GM23338 (cell line): Measurements from ENCODE around the gene MAN2B2. TPM values are rescaled to one million over a fixed set of nuclear protein-coding genes. Genes with fewer than 3 reads are reported as not detected.

Experiments
- ATAC-seq: fragments of 200-7000 bp; cut with Tn5 transposase; 3 replicates; pipeline ENCODE4 v1.9.1; 2020
- DNase-seq: peaks from one replicate; pipeline ENCODE4 v3.0.0-alpha.2; 2015; ENCODE audit warnings: low spot score
- H2AFZ ChIP-seq: fragments of 200-600 bp; sonication (generic); 2 replicates; pipeline ENCODE4 v1.8.0; 2016; ENCODE audit warnings: antibody characterized with exemption, mild to moderate bottlenecking, moderate library complexity
- H3F3A ChIP-seq: fragments of 200-600 bp; sonication (generic); replicated peaks from 2 replicates; pipeline ENCODE4 v1.8.0; 2017; ENCODE audit warnings: antibody characterized with exemption, mixed run types, low read depth
- H3K27ac ChIP-seq: fragments of 200-600 bp; sonication (generic); 2 replicates; pipeline ENCODE4 v1.6.1; 2016; ENCODE audit warnings: low read depth
- H3K27me3 ChIP-seq: fragments of 200-600 bp; sonication (generic); 2 replicates; pipeline ENCODE4 v1.8.0; 2016; ENCODE audit warnings: mild to moderate bottlenecking, mixed run types, moderate library complexity; ENCODE audit not compliant: insufficient read depth
- H3K36me3 ChIP-seq: fragments of 200-600 bp; sonication (generic); 2 replicates; pipeline ENCODE4 v1.8.0; 2016; ENCODE audit warnings: mild to moderate bottlenecking; ENCODE audit not compliant: insufficient read depth
- H3K4me1 ChIP-seq: fragments of 200-600 bp; sonication (generic); 2 replicates; pipeline ENCODE4 v1.8.0; 2016; ENCODE audit warnings: mild to moderate bottlenecking, moderate library complexity; ENCODE audit not compliant: insufficient read depth
- H3K4me2 ChIP-seq: fragments of 200-600 bp; sonication (generic); 2 replicates; pipeline ENCODE4 v1.7.1; 2017; ENCODE audit warnings: mixed run types
- H3K4me3 ChIP-seq: fragments of 200-600 bp; sonication (generic); 2 replicates; pipeline ENCODE4 v1.6.1; 2016; ENCODE audit warnings: mixed run types
- H3K79me2 ChIP-seq: fragments of 200-600 bp; sonication (generic); replicated peaks from 2 replicates; pipeline ENCODE4 v1.8.0; 2017; ENCODE audit warnings: mild to moderate bottlenecking; ENCODE audit not compliant: insufficient read depth
- H3K9me2 ChIP-seq: fragments of 200-600 bp; sonication (generic); 2 replicates; pipeline ENCODE4 v1.8.0; 2017; ENCODE audit not compliant: insufficient read depth
- H4K20me1 ChIP-seq: fragments of 200-600 bp; sonication (generic); replicated peaks from 2 replicates; pipeline ENCODE4 v1.8.0; 2017; ENCODE audit warnings: mild to moderate bottlenecking; ENCODE audit not compliant: insufficient read depth
- H3K27ac Mint-ChIP-seq: 2 replicates; pipeline ENCODE4 v1.8.0; 2020; ENCODE audit warnings: inconsistent platforms, mild to moderate bottlenecking, moderate library complexity, mixed read lengths
- H3K27me3 Mint-ChIP-seq: 3 replicates; pipeline ENCODE4 v1.8.0; 2022; ENCODE audit warnings: low read depth, mild to moderate bottlenecking, moderate library complexity, mixed read lengths, inconsistent platforms; ENCODE audit not compliant: insufficient read depth, poor library complexity
- H3K36me3 Mint-ChIP-seq: 3 replicates; pipeline ENCODE4 v1.8.0; 2021; ENCODE audit warnings: low read depth, mild to moderate bottlenecking, inconsistent platforms, moderate library complexity, mixed read lengths
- H3K4me1 Mint-ChIP-seq: 3 replicates; pipeline ENCODE4 v1.8.0; 2020; ENCODE audit warnings: mild to moderate bottlenecking, inconsistent platforms, mixed read lengths
- H3K4me3 Mint-ChIP-seq: 3 replicates; pipeline ENCODE4 v1.8.0; 2021; ENCODE audit warnings: moderate library complexity, mild to moderate bottlenecking, inconsistent platforms, mixed read lengths
- H3K9me3 Mint-ChIP-seq: 3 replicates; pipeline ENCODE4 v1.8.0; 2020; ENCODE audit warnings: moderate library complexity, mild to moderate bottlenecking, inconsistent platforms, mixed read lengths
- CREB1 ChIP-seq: fragments of 250-450 bp; sonication (Bioruptor Pico); IDR thresholded peaks from 2 replicates; pipeline ENCODE4 v1.5.0; 2020; ENCODE audit warnings: low read depth, mild to moderate bottlenecking, moderate library complexity
- EZH2 ChIP-seq: fragments of 200-600 bp; sonication (generic); IDR thresholded peaks from one replicate; pipeline ENCODE4 v1.8.0; 2017; ENCODE audit warnings: antibody characterized with exemption, mild to moderate bottlenecking, low read depth; ENCODE audit not compliant: unreplicated experiment
- EZH2phosphoT487 ChIP-seq: fragments of 200-600 bp; sonication (generic); IDR thresholded peaks from one replicate; pipeline ENCODE4 v1.8.1; 2018; ENCODE audit warnings: antibody characterized with exemption; ENCODE audit not compliant: unreplicated experiment
- JUNB ChIP-seq: IDR thresholded peaks from one replicate; pipeline ENCODE4 v1.6.1; 2016; ENCODE audit warnings: antibody characterized with exemption; ENCODE audit not compliant: unreplicated experiment
- NANOG ChIP-seq: IDR thresholded peaks from 2 replicates; pipeline ENCODE4 v1.6.1; 2016; ENCODE audit warnings: antibody characterized with exemption, borderline replicate concordance
- POLR2AphosphoS5 ChIP-seq: IDR thresholded peaks from 2 replicates; pipeline ENCODE4 v1.6.1; 2016; ENCODE audit warnings: antibody characterized with exemption, low read depth
- STAT1 ChIP-seq: IDR thresholded peaks from one replicate; pipeline ENCODE4 v1.6.1; 2016; ENCODE audit warnings: antibody characterized with exemption; ENCODE audit not compliant: unreplicated experiment
- ZNF114 ChIP-seq: fragments of 250-450 bp; sonication (Bioruptor Pico); IDR thresholded peaks from 2 replicates; pipeline ENCODE4 v1.5.0; 2020; ENCODE audit warnings: mild to moderate bottlenecking, moderate library complexity
- ZNF331 ChIP-seq: fragments of 250-450 bp; sonication (Bioruptor Pico); IDR thresholded peaks from 2 replicates; pipeline ENCODE4 v1.5.0; 2020; ENCODE audit warnings: low read depth, mild to moderate bottlenecking, moderate library complexity
- polyA plus RNA-seq: library from polyadenylated mRNA; unstranded; fragments of >200 nt; fragmentation: Nextera tagmentation; extraction: Ambion mirVana; gene quantifications from 2 replicates; pipeline ENCODE4 v1.2.1, GENCODE V29; 2016
- total RNA-seq: library from RNA; depleted of rRNA; stranded (reverse); fragments of >200 nt; shearing (Covaris generic); gene quantifications from 2 replicates; pipeline ENCODE4 v1.2.3, GENCODE V29; 2014
- TF ChIP-seq, protein P1 (sequence below): IDR thresholded peaks from 2 replicates; pipeline ENCODE4 v1.6.1; 2016; ENCODE audit warnings: antibody characterized with exemption
- TF ChIP-seq, protein P2 (sequence below), 2 experiments: fragments of 200-600 bp in 1 of 2; sonication (generic) in 1 of 2; conservative IDR thresholded peaks; 2 replicates each; pipeline versions ENCODE4 v1.5.1 to v1.6.1; 2016 to 2017; ENCODE audit warnings: antibody characterized with exemption in 2 of 2, low read depth in 2 of 2, mild to moderate bottlenecking in 2 of 2, moderate library complexity in 1 of 2
- TF ChIP-seq, protein P3 (sequence below): IDR thresholded peaks from one replicate; pipeline ENCODE4 v1.6.1; 2018; ENCODE audit warnings: antibody characterized with exemption; ENCODE audit not compliant: unreplicated experiment
- TF ChIP-seq, protein P4 (sequence below): fragments of 250-450 bp; sonication (Bioruptor Pico); IDR thresholded peaks from 2 replicates; pipeline ENCODE4 v1.5.0; 2020; ENCODE audit warnings: mild to moderate bottlenecking, moderate library complexity

Gene MAN2B2
- total and polyA plus RNA-seq, 2 experiments from 2014 or later, result 1.6 to 6.9 TPM

DNA sequence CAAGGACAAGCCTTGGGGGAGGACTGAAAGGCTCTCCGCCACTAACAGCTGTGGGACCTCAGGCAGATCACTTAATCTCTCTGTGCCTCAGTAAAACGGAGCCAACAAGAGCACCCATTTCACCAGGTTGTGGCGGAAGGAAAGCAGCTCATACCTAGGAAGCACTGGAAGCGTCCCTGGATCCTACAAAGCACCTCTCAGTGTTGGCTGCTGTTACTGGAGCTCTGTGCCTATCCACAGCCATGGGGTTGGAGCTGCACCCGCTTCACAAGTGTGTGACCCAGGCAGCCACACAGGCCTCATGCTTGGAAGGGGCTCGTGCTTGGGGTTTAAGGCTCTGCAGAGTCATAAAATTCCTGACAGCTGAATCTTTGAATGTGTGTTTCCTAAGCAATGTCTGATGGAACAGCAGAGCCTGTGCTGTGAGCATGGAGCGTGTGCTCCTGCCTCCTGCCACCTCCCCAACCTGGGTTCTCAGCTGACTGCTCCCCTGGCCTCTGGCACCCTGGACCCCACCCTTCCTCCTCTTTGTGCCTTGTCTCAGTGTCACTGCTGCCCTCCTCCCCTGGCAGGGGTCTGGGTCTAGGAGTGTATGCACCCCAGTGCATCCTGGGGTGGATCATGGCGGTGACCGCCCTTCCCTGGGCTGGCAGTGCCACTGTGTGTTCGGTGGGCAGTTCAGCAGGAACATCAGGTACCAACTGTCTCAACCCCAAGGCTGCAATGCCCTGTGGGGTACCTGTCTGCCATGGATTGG, 14.4 kb upstream of the MAN2B2 start:
- Histone ChIP-seq H3K79me2 (no peaks in the 10 kb centered on the region), H3K4me1 (no peaks in the 10 kb centered on the region), H3K4me3 (no peak overlapping the region), H3K4me2 (no peak overlapping the region), H3K36me3 (no peaks in the 10 kb centered on the region), H2AFZ (no peak overlapping the region), H4K20me1 (no peaks in the 10 kb centered on the region), H3K9me2 (no peaks in the 10 kb centered on the region), H3F3A (no peaks in the 10 kb centered on the region), H3K27me3 (peaks cover 61% of the 10 kb centered on the region), H3K27ac (no peak overlapping the region)
- Mint-ChIP-seq H3K27me3 (peaks cover 58% of the 10 kb centered on the region), H3K27ac (no peak overlapping the region), H3K36me3 (no peaks in the 10 kb centered on the region; the same call in 2 of the 3 replicates), H3K4me1 (peaks cover 7% of the 10 kb centered on the region; the same call in 1 of the 3 replicates), H3K9me3 (peaks cover 2% of the 10 kb centered on the region; the same call in 2 of the 3 replicates), H3K4me3 (no peak overlapping the region)
- DNase-seq, result no peak
- no peak for TF ChIP-seq STAT1
- TF ChIP-seq ZNF114 (CRISPR knock-in tag), result no peak
- TF ChIP-seq, protein P1, sequence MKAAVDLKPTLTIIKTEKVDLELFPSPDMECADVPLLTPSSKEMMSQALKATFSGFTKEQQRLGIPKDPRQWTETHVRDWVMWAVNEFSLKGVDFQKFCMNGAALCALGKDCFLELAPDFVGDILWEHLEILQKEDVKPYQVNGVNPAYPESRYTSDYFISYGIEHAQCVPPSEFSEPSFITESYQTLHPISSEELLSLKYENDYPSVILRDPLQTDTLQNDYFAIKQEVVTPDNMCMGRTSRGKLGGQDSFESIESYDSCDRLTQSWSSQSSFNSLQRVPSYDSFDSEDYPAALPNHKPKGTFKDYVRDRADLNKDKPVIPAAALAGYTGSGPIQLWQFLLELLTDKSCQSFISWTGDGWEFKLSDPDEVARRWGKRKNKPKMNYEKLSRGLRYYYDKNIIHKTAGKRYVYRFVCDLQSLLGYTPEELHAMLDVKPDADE, result no peak
- no peak for TF ChIP-seq JUNB
- TF ChIP-seq, protein P2, sequence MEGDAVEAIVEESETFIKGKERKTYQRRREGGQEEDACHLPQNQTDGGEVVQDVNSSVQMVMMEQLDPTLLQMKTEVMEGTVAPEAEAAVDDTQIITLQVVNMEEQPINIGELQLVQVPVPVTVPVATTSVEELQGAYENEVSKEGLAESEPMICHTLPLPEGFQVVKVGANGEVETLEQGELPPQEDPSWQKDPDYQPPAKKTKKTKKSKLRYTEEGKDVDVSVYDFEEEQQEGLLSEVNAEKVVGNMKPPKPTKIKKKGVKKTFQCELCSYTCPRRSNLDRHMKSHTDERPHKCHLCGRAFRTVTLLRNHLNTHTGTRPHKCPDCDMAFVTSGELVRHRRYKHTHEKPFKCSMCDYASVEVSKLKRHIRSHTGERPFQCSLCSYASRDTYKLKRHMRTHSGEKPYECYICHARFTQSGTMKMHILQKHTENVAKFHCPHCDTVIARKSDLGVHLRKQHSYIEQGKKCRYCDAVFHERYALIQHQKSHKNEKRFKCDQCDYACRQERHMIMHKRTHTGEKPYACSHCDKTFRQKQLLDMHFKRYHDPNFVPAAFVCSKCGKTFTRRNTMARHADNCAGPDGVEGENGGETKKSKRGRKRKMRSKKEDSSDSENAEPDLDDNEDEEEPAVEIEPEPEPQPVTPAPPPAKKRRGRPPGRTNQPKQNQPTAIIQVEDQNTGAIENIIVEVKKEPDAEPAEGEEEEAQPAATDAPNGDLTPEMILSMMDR (conservative IDR thresholded peaks at IDR 0.05; ENCODE audit: low read depth in 2 of 2), result no peak
- TF ChIP-seq CREB1 (CRISPR knock-in tag), result no peak
- no peak for TF ChIP-seq POLR2AphosphoS5
- TF ChIP-seq EZH2phosphoT487, result no peak
- no peak for TF ChIP-seq NANOG
- TF ChIP-seq, protein P3, sequence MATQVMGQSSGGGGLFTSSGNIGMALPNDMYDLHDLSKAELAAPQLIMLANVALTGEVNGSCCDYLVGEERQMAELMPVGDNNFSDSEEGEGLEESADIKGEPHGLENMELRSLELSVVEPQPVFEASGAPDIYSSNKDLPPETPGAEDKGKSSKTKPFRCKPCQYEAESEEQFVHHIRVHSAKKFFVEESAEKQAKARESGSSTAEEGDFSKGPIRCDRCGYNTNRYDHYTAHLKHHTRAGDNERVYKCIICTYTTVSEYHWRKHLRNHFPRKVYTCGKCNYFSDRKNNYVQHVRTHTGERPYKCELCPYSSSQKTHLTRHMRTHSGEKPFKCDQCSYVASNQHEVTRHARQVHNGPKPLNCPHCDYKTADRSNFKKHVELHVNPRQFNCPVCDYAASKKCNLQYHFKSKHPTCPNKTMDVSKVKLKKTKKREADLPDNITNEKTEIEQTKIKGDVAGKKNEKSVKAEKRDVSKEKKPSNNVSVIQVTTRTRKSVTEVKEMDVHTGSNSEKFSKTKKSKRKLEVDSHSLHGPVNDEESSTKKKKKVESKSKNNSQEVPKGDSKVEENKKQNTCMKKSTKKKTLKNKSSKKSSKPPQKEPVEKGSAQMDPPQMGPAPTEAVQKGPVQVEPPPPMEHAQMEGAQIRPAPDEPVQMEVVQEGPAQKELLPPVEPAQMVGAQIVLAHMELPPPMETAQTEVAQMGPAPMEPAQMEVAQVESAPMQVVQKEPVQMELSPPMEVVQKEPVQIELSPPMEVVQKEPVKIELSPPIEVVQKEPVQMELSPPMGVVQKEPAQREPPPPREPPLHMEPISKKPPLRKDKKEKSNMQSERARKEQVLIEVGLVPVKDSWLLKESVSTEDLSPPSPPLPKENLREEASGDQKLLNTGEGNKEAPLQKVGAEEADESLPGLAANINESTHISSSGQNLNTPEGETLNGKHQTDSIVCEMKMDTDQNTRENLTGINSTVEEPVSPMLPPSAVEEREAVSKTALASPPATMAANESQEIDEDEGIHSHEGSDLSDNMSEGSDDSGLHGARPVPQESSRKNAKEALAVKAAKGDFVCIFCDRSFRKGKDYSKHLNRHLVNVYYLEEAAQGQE, result no peak
- TF ChIP-seq, protein P4, sequence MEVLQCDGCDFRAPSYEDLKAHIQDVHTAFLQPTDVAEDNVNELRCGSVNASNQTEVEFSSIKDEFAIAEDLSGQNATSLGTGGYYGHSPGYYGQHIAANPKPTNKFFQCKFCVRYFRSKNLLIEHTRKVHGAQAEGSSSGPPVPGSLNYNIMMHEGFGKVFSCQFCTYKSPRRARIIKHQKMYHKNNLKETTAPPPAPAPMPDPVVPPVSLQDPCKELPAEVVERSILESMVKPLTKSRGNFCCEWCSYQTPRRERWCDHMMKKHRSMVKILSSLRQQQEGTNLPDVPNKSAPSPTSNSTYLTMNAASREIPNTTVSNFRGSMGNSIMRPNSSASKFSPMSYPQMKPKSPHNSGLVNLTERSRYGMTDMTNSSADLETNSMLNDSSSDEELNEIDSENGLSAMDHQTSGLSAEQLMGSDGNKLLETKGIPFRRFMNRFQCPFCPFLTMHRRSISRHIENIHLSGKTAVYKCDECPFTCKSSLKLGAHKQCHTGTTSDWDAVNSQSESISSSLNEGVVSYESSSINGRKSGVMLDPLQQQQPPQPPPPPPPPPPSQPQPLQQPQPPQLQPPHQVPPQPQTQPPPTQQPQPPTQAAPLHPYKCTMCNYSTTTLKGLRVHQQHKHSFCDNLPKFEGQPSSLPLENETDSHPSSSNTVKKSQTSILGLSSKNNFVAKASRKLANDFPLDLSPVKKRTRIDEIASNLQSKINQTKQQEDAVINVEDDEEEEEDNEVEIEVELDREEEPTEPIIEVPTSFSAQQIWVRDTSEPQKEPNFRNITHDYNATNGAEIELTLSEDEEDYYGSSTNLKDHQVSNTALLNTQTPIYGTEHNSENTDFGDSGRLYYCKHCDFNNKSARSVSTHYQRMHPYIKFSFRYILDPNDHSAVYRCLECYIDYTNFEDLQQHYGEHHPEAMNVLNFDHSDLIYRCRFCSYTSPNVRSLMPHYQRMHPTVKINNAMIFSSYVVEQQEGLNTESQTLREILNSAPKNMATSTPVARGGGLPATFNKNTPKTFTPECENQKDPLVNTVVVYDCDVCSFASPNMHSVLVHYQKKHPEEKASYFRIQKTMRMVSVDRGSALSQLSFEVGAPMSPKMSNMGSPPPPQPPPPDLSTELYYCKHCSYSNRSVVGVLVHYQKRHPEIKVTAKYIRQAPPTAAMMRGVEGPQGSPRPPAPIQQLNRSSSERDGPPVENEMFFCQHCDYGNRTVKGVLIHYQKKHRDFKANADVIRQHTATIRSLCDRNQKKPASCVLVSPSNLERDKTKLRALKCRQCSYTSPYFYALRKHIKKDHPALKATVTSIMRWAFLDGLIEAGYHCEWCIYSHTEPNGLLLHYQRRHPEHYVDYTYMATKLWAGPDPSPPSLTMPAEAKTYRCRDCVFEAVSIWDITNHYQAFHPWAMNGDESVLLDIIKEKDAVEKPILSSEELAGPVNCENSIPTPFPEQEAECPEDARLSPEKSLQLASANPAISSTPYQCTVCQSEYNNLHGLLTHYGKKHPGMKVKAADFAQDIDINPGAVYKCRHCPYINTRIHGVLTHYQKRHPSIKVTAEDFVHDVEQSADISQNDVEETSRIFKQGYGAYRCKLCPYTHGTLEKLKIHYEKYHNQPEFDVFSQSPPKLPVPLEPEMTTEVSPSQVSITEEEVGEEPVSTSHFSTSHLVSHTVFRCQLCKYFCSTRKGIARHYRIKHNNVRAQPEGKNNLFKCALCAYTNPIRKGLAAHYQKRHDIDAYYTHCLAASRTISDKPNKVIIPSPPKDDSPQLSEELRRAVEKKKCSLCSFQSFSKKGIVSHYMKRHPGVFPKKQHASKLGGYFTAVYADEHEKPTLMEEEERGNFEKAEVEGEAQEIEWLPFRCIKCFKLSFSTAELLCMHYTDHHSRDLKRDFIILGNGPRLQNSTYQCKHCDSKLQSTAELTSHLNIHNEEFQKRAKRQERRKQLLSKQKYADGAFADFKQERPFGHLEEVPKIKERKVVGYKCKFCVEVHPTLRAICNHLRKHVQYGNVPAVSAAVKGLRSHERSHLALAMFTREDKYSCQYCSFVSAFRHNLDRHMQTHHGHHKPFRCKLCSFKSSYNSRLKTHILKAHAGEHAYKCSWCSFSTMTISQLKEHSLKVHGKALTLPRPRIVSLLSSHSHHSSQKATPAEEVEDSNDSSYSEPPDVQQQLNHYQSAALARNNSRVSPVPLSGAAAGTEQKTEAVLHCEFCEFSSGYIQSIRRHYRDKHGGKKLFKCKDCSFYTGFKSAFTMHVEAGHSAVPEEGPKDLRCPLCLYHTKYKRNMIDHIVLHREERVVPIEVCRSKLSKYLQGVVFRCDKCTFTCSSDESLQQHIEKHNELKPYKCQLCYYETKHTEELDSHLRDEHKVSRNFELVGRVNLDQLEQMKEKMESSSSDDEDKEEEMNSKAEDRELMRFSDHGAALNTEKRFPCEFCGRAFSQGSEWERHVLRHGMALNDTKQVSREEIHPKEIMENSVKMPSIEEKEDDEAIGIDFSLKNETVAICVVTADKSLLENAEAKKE (CRISPR knock-in tag), result no peak
- TF ChIP-seq EZH2, result no peak
- TF ChIP-seq ZNF331 (CRISPR knock-in tag), result no peak
- no peak for ATAC-seq
